ENCODE results near the gene TBC1D2B.
"Not testable (repeated sequence)": the region's sequence is repeated elsewhere in the genome, so short reads cannot be mapped to it uniquely, and the experiment has no call there.

DNA sequence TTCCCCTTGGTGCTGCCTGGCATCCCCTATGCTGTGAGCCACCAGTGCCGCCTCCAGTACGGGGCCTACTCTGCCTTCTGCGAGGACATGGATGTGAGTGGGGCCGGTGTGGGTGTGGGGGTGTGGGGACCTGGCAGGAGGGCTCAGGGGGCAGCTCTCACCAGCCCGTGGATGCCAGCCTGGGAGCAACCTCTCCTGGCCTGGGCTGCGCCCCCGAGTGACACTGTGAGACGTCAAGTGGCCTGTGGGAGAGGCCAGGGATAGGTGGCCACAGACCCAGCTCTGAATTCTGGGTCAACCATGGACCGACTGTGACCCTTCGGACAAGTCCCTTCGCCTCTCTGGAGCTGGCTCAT is 101.4 kb downstream of the TBC1D2B start:
- TF ChIP-seq CTCF (IDR thresholded peaks at IDR 0.05; ENCODE audit: poor library complexity); EZH2 (IDR thresholded peaks at IDR 0.05; ENCODE audit: borderline replicate concordance); EZH2phosphoT487 (IDR thresholded peaks at IDR 0.05; ENCODE audit: low read depth, severe bottlenecking, unreplicated experiment): not testable (repeated sequence)
